ENCODE results near the gene USP10.

USP10 gene

GRCh38 chr16:84700446-84701300 lies 873 bp downstream of the USP10 start (continued):
- TF ChIP-seq ZNF565 (CRISPR knock-in tag; conservative IDR thresholded peaks at IDR 0.05; ENCODE audit: low read depth) (no peak), PATZ1 (CRISPR knock-in tag; IDR thresholded peaks at IDR 0.05; ENCODE audit: borderline replicate concordance) (no peak)

GRCh38 chr16:84703681-84704080 lies 3.9 kb downstream of the USP10 start:
- TF ChIP-seq CSRNP3 (CRISPR knock-in tag; IDR thresholded peaks at IDR 0.05) (no peak), POU6F1 (CRISPR knock-in tag; IDR thresholded peaks at IDR 0.05; ENCODE audit: borderline replicate concordance, low read depth) (no peak), ZC3H10 (CRISPR knock-in tag; IDR thresholded peaks at IDR 0.05) (no peak), TCF4 (CRISPR knock-in tag; IDR thresholded peaks at IDR 0.05; ENCODE audit: borderline replicate concordance) (no peak), TOX (CRISPR knock-in tag; IDR thresholded peaks at IDR 0.05; ENCODE audit: borderline replicate concordance) (no peak), ZNF70 (CRISPR knock-in tag; IDR thresholded peaks at IDR 0.05) (no peak), ISL1 (CRISPR knock-in tag; IDR thresholded peaks at IDR 0.05) (no peak), ZNF8 (CRISPR knock-in tag; IDR thresholded peaks at IDR 0.05) (no peak), ARNTL (CRISPR knock-in tag; IDR thresholded peaks at IDR 0.05; ENCODE audit: borderline replicate concordance, low read depth) (no peak), SNAI2 (CRISPR knock-in tag; IDR thresholded peaks at IDR 0.05) (no peak), PATZ1 (CRISPR knock-in tag; IDR thresholded peaks at IDR 0.05; ENCODE audit: borderline replicate concordance) (no peak), RARB (CRISPR knock-in tag; IDR thresholded peaks at IDR 0.05) (no peak), ZFP3 (CRISPR knock-in tag; IDR thresholded peaks at IDR 0.05) (no peak), PPARA (CRISPR knock-in tag; IDR thresholded peaks at IDR 0.05; ENCODE audit: borderline replicate concordance) (no peak), ZFP30 (CRISPR knock-in tag; IDR thresholded peaks at IDR 0.05) (no peak), OSR1 (CRISPR knock-in tag; IDR thresholded peaks at IDR 0.05) (no peak), CSDC2 (CRISPR knock-in tag; IDR thresholded peaks at IDR 0.05) (no peak)
- no peak for ATAC-seq

- TF ChIP-seq TSHZ2 (CRISPR knock-in tag; IDR thresholded peaks at IDR 0.05) (no peak), ZC3H10 (CRISPR knock-in tag; IDR thresholded peaks at IDR 0.05) (no peak)
- ATAC-seq, result no peak
These were observed 4.5 kb downstream of the USP10 start for GRCh38 chr16:84704253-84704652.

All from SK-N-SH treated with all-trans-retinoic acid at 6 μM for 48 hours (cell line).